IPS DF 6.9 (cell line): Measurements from ENCODE around the gene FIG4.
"Not testable (repeated sequence)": the region's sequence is repeated elsewhere in the genome, so short reads cannot be mapped to it uniquely, and the experiment has no call there.

ENCODE experiments used
- DNase-seq: peaks from one replicate; pipeline ENCODE4 v3.0.0-alpha.2; 2013; ENCODE audit warnings: low read depth, low spot score
- H3K27ac ChIP-seq: one replicate; pipeline ENCODE4 v1.5.1; 2013; ENCODE audit warnings: low read length, control low read depth
- H3K27me3 ChIP-seq: 2 replicates; pipeline ENCODE4 v1.6.1; 2013; ENCODE audit warnings: mild to moderate bottlenecking, low read length; ENCODE audit not compliant: control insufficient read depth, insufficient read depth
- H3K36me3 ChIP-seq: 2 replicates; pipeline ENCODE4 v1.6.1; 2013; ENCODE audit warnings: low read length; ENCODE audit not compliant: control insufficient read depth, insufficient read depth
- H3K4me1 ChIP-seq: 2 replicates; pipeline ENCODE4 v1.6.1; 2013; ENCODE audit warnings: low read length; ENCODE audit not compliant: control insufficient read depth, insufficient read depth
- H3K4me3 ChIP-seq: 2 replicates; pipeline ENCODE4 v1.5.1; 2013; ENCODE audit warnings: mild to moderate bottlenecking, low read length
- H3K9me3 ChIP-seq: 2 replicates; pipeline ENCODE4 v1.6.1; 2013; ENCODE audit warnings: low read length, inconsistent platforms; ENCODE audit not compliant: control insufficient read depth, insufficient read depth
- WGBS: extraction: QIAGEN DNeasy Blood & Tissue Kit; methylation state at CpG from one replicate; pipeline ENCODE4 v1.1.7; 2013; ENCODE audit warnings: mixed read lengths, missing lambda C conversion rate; ENCODE audit not compliant: insufficient read length, insufficient coverage; 5-methylcytosine and 5-hydroxymethylcytosine counted together

The FIG4 gene

GRCh38 chr6:109701774-109702173 is 10.7 kb downstream of the FIG4 start:
- H3K36me3 ChIP-seq: no peaks in the 10 kb centered on the region
- H3K27me3 ChIP-seq: no peaks in the 10 kb centered on the region
- H3K27ac ChIP-seq: no peak overlapping the region
- WGBS: no CpG with 5 or more reads among the region's 2 CpGs
- peaks cover 7% of the 10 kb centered on the region; the same call in 1 of the 2 replicates for H3K4me1 ChIP-seq
- H3K9me3 ChIP-seq: no peaks in the 10 kb centered on the region
- no peak overlapping the region for H3K4me3 ChIP-seq
- DNase-seq: no peak

- H3K27ac ChIP-seq: no peak overlapping the region
- no peaks in the 10 kb centered on the region for H3K27me3 ChIP-seq
- DNase-seq: no peak
- H3K4me3 ChIP-seq: no peak overlapping the region
- H3K36me3 ChIP-seq: no peaks in the 10 kb centered on the region
- peaks cover 7% of the 10 kb centered on the region; the same call in 1 of the 2 replicates for H3K4me1 ChIP-seq
- no peaks in the 10 kb centered on the region for H3K9me3 ChIP-seq
- WGBS: no CpG with 5 or more reads among the region's 4 CpGs
Measured at GRCh38 chr6:109702791-109703190, 11.7 kb downstream of the FIG4 start.

- Histone ChIP-seq H3K4me3 (no peak overlapping the region), H3K27me3 (no peaks in the 10 kb centered on the region), H3K9me3 (no peaks in the 10 kb centered on the region), H3K36me3 (no peaks in the 10 kb centered on the region), H3K27ac (no peak overlapping the region), H3K4me1 (peaks cover 7% of the 10 kb centered on the region; the same call in 1 of the 2 replicates)
- DNase-seq: peak; percentile 73
- WGBS: no CpG with 5 or more reads among the region's 7 CpGs
Measured at GRCh38 chr6:109705258-109705657, 14.2 kb downstream of the FIG4 start.

- no peaks in the 10 kb centered on the region for H3K36me3 ChIP-seq
- peaks cover 4% of the 10 kb centered on the region; the same call in 1 of the 2 replicates for H3K4me1 ChIP-seq
- no peak overlapping the region for H3K4me3 ChIP-seq
- no peak overlapping the region for H3K27ac ChIP-seq
- no CpG with 5 or more reads among the region's 6 CpGs for WGBS
- H3K27me3 ChIP-seq: no peaks in the 10 kb centered on the region
- no peak for DNase-seq
- no peaks in the 10 kb centered on the region for H3K9me3 ChIP-seq
Measured at GRCh38 chr6:109706513-109706912, 15.4 kb downstream of the FIG4 start.

- H3K9me3 ChIP-seq, H3K4me3 ChIP-seq, H3K27ac ChIP-seq, H3K4me1 ChIP-seq, H3K36me3 ChIP-seq, H3K27me3 ChIP-seq, DNase-seq: not testable (repeated sequence)
- WGBS: no CpG with 5 or more reads among the region's 2 CpGs
Measured at GRCh38 chr6:109708099-109708498, 17.0 kb downstream of the FIG4 start.

GRCh38 chr6:109713097-109713496 is 22.0 kb downstream of the FIG4 start:
- Histone ChIP-seq H3K9me3 (no peaks in the 10 kb centered on the region), H3K4me1 (0 out of 2 replicates have a peak, but pooled peaks cover 2% of the 10 kb centered on the region), H3K27ac (no peak overlapping the region), H3K4me3 (no peak overlapping the region), H3K36me3 (no peaks in the 10 kb centered on the region), H3K27me3 (no peaks in the 10 kb centered on the region)
- DNase-seq: no peak
- WGBS: no CpG with 5 or more reads among the region's 8 CpGs

- Histone ChIP-seq H3K27me3 (no peaks in the 10 kb centered on the region), H3K4me3 (no peak overlapping the region), H3K36me3 (no peaks in the 10 kb centered on the region), H3K9me3 (no peaks in the 10 kb centered on the region), H3K4me1 (0 out of 2 replicates have a peak, but pooled peaks cover 2% of the 10 kb centered on the region), H3K27ac (no peak overlapping the region)
- no CpG with 5 or more reads among the region's 3 CpGs for WGBS
- DNase-seq: no peak
Measured at GRCh38 chr6:109714166-109714565, 23.1 kb downstream of the FIG4 start.

- WGBS: no CpG with 5 or more reads among the region's 1 CpG
- Histone ChIP-seq H3K9me3 (no peaks in the 10 kb centered on the region), H3K27ac (no peak overlapping the region), H3K4me3 (no peak overlapping the region), H3K27me3 (no peaks in the 10 kb centered on the region), H3K36me3 (no peaks in the 10 kb centered on the region), H3K4me1 (0 out of 2 replicates have a peak, but pooled peaks cover 2% of the 10 kb centered on the region)
- DNase-seq: no peak
Measured at GRCh38 chr6:109714611-109715010, 23.5 kb downstream of the FIG4 start.

GRCh38 chr6:109715616-109716015 is 24.5 kb downstream of the FIG4 start:
- H3K4me3 ChIP-seq: no peak overlapping the region
- H3K4me1 ChIP-seq: 0 out of 2 replicates have a peak, but pooled peaks cover 2% of the 10 kb centered on the region
- DNase-seq: no peak
- H3K27ac ChIP-seq: no peak overlapping the region
- no peaks in the 10 kb centered on the region for H3K27me3 ChIP-seq
- H3K36me3 ChIP-seq: no peaks in the 10 kb centered on the region
- no CpG with 5 or more reads among the region's 2 CpGs for WGBS
- no peaks in the 10 kb centered on the region for H3K9me3 ChIP-seq

- no peak for DNase-seq
- H3K27ac ChIP-seq: no peak overlapping the region
- H3K27me3 ChIP-seq: no peaks in the 10 kb centered on the region
- WGBS: no CpG with 5 or more reads among the region's 2 CpGs
- H3K36me3 ChIP-seq: no peaks in the 10 kb centered on the region
- no peak overlapping the region for H3K4me3 ChIP-seq
- no peaks in the 10 kb centered on the region for H3K9me3 ChIP-seq
- H3K4me1 ChIP-seq: 0 out of 2 replicates have a peak, but pooled peaks cover under 1% of the 10 kb centered on the region
Measured at GRCh38 chr6:109717971-109718370, 26.9 kb downstream of the FIG4 start.

- Histone ChIP-seq H3K36me3 (no peaks in the 10 kb centered on the region), H3K27ac (no peak overlapping the region), H3K27me3 (no peaks in the 10 kb centered on the region), H3K4me3 (no peak overlapping the region), H3K9me3 (no peaks in the 10 kb centered on the region), H3K4me1 (no peaks in the 10 kb centered on the region)
- 100% methylated on average over 1 of the region's 5 CpGs for WGBS
- no peak for DNase-seq
Measured at GRCh38 chr6:109718991-109719390, 27.9 kb downstream of the FIG4 start.
